Placental epithelial cell (primary cell): ENCODE results near the gene ZNF646. TPM values are rescaled to one million over a fixed set of nuclear protein-coding genes. Genes with fewer than 3 reads are reported as not detected.

Experiments used
- total RNA-seq: library from RNA; depleted of rRNA; stranded (reverse); fragments of >200 nt; gene quantifications from 2 replicates; pipeline ENCODE4 v1.2.3, GENCODE V29; 2012

ZNF646 gene, protein sequence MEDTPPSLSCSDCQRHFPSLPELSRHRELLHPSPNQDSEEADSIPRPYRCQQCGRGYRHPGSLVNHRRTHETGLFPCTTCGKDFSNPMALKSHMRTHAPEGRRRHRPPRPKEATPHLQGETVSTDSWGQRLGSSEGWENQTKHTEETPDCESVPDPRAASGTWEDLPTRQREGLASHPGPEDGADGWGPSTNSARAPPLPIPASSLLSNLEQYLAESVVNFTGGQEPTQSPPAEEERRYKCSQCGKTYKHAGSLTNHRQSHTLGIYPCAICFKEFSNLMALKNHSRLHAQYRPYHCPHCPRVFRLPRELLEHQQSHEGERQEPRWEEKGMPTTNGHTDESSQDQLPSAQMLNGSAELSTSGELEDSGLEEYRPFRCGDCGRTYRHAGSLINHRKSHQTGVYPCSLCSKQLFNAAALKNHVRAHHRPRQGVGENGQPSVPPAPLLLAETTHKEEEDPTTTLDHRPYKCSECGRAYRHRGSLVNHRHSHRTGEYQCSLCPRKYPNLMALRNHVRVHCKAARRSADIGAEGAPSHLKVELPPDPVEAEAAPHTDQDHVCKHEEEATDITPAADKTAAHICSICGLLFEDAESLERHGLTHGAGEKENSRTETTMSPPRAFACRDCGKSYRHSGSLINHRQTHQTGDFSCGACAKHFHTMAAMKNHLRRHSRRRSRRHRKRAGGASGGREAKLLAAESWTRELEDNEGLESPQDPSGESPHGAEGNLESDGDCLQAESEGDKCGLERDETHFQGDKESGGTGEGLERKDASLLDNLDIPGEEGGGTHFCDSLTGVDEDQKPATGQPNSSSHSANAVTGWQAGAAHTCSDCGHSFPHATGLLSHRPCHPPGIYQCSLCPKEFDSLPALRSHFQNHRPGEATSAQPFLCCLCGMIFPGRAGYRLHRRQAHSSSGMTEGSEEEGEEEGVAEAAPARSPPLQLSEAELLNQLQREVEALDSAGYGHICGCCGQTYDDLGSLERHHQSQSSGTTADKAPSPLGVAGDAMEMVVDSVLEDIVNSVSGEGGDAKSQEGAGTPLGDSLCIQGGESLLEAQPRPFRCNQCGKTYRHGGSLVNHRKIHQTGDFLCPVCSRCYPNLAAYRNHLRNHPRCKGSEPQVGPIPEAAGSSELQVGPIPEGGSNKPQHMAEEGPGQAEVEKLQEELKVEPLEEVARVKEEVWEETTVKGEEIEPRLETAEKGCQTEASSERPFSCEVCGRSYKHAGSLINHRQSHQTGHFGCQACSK (N-terminal part only)
- total RNA-seq, result 20.3 and 26.3 TPM in 2 replicates

DNA sequence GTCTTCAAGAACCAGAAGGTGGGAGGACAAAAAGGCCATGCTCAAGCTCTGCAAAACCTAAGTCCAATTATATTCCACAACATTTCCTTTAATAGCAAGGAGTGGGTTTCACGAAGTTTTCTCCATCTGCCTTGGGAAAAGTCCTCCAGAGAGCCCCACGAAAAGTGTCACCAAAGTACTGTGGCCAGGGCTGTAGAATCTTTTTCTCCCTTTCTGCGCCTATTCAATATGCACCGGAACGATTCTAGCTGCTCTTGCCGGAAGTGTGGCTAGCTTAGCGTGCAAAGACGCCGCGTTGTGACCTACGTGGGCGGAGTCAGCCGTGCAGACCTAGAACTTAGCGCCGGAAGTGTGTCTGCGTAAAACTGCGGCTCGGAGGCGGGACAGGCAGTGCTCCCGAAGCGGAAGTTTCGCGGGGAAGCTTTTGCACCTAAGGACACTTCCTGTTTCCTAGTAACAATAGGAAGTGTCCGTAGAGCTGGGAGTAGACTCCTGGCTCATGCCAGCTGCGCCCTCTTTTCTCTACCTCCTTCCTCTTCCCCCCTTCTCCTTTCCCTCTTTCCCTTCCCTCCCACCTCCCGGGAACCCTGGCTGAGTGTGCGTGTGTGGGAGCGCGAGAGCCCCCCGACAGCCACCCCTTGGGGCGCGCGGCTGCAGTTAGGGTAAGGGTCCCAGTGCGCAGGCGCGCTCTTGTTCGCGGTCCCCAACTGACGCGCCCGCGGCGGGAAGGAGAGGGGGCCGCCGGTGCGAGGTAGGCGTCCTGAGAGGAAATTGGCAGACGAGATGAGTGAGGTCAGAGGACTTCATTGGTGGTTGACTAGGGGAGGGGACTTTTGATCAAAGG lies at the start of gene ZNF646, which contains the start of gene ZNF668:
Gene ZNF646 (plus strand): TSS at position 453 of the 844 bp plus-strand sequence. CDS start 1,903 bp downstream, outside the sequence.
Gene ZNF668 (minus strand): TSS at position 271 of the 844 bp plus-strand sequence. CDS start 9,781 bp downstream, outside the sequence.

DNA sequence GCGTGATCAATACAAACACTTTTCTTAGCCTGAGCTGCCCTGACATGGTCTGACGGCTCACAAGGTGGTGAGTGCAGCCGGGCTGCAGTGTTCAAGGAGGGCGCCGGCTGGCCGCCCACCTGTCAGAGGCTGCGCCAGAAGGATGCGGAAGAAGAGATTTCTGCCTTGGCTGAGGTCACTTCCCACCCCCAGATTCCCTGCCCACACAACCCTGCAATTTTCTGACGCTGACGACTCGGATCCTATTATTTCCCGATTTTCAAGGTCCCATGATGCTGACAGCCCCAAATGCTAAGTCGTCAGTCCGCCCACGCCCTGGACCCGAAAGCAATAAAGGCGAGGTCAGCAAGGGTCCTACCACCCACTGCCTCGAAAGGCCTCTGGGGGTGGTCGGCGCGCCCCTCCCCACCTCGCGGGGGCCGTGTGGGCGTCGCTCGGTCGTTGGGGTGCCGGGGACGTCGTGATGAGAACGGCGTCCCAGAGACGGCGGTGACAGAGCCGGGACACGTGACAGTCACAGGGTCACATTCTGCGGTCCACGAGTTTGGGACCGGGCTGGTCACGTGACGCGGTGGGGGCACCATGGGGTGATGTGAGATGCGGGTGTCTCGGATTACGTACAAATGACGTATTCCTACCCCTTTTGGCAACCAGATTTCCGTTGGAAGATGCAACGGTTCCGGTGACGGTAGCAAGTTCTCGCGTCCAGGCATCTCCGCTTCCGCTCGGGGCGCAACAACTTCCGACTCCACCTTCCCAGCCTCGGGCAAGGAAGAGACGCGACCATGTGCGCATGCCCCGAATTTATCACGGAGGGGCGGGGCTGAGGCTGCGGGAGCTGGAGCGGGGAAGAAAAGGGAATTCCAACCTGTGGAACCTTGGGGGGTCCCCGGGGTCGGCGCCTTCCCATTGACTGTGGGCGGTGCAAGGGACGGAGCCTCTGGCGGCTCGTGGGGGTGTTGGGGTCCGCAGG lies 41.2 kb upstream of the ZNF646 start, which contains the start of gene STX4:
Gene STX4 (plus strand): TSS at position 823 of the 973 bp plus-strand sequence. CDS start 248 bp downstream, outside the sequence.

DNA sequence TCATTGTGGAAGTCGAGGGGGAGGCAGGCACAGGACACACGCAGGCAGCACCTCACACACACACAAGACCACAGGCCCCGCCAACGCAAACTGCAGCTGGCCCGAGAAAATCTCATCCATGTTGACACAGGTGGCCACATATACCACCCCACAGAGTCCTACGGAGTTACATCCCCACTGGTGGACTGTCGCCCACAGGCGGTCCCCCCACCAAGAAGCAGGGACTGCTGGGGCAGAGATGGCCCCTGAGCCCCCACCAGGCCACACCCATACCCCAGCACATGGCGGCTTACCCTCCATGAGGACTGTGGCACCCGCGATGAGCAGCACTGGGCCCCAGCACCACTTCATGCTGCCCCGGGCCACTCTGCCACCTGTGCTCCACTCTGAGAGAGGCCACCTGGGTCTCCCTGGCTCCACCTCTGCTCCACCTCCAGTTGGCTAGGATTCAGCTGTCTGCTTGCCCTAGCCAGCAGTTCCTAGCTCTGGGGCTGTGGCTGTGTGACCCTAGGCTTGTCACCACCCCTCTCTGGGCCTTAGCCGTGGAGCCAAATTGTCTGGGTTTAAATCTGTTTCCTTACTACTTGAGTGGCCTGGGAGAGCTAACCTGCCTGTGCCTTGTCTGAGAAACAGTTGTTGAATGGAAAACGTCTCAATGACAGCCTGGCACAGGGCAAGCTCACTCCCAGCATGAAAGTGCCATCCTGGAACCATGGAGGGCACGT lies 14.4 kb downstream of the ZNF646 start, which contains the start of gene PRSS53:
Gene PRSS53 (minus strand): TSS at position 485 of the 725 bp plus-strand sequence. CDS start 134 bp downstream, at position 351.

DNA sequence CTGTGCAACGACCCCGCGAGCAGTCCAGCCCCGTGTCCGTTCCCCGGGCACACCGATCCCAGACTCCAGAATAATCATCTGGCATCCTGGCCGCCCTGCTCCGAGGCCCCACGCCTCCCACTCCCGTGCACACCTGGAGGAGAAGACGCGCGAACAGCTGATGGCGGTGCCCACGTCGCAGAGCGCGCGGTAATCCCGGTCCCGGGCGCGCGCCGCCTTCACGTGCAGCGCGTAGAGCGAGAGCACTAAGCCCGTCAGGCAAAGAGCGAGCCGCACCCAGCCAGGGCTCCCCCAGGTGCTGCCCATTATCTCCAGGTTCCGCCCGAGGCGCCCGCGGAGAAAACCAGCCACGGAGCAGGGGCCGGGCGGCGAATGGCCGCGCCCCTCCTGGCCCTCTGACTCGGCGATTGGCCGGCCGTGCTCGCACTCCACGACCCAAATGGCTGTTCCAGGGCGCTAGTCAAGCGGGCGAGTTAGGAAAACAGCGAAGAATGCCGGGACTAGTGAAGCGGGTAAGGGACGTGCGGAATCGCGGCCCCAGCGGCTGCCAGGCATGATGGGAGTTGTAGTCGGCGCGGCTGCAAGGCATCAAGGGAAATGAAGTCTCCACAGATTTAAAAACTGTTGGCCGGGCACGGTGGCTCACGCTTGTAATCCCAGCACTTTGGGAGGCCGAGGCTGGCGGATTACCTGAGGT lies 20.4 kb downstream of the ZNF646 start, which contains the start of gene VKORC1:
Gene VKORC1 (minus strand): TSS at position 374 of the 697 bp plus-strand sequence. CDS start 68 bp downstream, at position 306.

DNA sequence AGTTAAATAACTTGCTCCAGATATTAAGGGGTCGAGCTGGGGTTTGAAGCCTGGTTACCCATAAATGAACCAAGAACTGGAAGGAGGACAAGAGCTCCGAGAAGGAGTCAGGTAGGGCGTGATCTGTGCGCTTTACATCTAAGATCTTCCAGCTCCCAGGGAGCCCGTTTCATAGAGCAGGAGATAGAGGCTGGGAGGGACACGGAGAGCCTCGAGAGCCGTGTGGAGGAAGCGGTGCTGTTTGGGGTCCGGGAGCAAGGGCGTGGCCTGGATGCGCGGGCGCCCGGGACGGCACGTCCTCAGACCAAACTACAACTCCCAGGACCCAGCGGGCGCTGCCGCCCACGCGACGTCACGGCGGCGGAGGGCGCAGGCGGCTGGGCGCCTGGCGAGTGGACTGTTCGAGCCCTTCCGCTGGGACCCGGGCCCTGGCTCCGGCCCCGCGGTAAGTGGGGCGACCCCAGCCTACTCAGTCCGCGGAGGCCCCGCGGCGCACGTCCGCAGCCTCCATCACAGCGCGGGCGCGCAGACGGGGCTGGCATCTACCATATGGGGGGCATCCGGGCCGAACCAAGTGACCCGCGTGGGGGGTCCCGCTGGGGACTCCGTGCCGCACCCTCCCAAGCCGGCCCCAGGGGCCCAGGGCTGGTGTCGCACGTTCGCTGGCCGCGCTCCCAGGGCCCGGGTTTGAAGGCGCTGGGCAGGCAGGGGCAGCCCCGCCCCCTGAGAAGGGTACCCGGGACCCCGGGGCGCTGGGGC lies 34.0 kb downstream of the ZNF646 start, which contains the start of gene BCKDK:
Gene BCKDK (plus strand): TSS at position 352 of the 759 bp plus-strand sequence. CDS start 838 bp downstream, outside the sequence.

DNA sequence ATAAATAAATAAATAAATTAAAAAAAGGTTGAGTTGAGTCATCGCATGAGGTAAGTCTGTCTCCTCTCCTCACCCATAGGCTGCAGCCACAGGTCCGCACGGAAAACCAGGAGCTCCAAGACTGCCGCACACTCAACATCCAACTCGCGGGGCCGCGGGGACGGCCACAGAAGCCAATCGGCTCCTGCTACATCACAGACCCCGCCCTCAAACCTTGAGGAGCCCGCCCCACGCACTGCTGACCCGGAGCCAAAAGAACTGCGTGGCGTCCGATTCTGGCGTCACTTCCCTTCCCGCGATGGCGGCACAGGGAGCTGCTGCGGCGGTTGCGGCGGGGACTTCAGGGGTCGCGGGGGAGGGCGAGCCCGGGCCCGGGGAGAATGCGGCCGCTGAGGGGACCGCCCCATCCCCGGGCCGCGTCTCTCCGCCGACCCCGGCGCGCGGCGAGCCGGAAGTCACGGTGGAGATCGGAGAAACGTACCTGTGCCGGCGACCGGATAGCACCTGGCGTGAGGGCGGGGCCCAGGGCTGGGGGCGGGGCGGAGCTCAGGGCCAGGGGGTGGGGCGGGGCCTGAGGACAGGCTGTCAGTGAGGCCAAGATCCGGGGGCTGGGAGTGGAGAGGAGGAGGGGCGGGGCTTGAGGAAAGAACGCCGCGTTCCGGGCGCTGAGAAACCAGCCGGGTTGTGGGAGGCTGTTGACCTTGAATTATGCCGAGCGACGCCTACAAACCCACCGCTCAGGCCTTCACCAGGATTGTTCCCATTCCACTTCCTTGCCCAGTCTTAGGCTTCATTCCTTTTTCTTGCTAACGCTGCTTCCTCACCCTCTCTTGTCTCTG lies 43.4 kb downstream of the ZNF646 start, which contains the start of gene KAT8:
Gene KAT8 (plus strand): TSS at position 281 of the 839 bp plus-strand sequence. CDS start 18 bp downstream, at position 299.

Other genes starting within 250 kb of the ZNF646 start
- gene BCL7C, start 180.3 kb upstream of the ZNF646 start, total RNA-seq, result 42.0 and 53.0 TPM in 2 replicates
- gene CTF1, start 177.8 kb upstream of the ZNF646 start, total RNA-seq, result 4.9 and 7.5 TPM in 2 replicates
- gene FBXL19, start 150.8 kb upstream of the ZNF646 start, total RNA-seq, result 28.7 and 33.4 TPM in 2 replicates
- gene ORAI3, start 125.4 kb upstream of the ZNF646 start, total RNA-seq, result 49.3 and 69.9 TPM in 2 replicates
- gene SETD1A, start 116.7 kb upstream of the ZNF646 start, total RNA-seq, result 4.7 and 5.0 TPM in 2 replicates
- 13.7 and 16.5 TPM in 2 replicates for gene HSD3B7, start 89.2 kb upstream of the ZNF646 start, total RNA-seq
- gene STX1B, start 63.8 kb upstream of the ZNF646 start, total RNA-seq, result 1.5 and 2.0 TPM in 2 replicates
- 26.8 and 35.3 TPM in 2 replicates for gene STX4, start 40.9 kb upstream of the ZNF646 start, total RNA-seq
- 21.2 and 37.3 TPM in 2 replicates for gene ZNF668, start 182 bp upstream of the ZNF646 start, total RNA-seq
- gene PRSS53, start 14.5 kb downstream of the ZNF646 start, total RNA-seq, result 3.1 and 3.8 TPM in 2 replicates
- gene VKORC1, start 20.4 kb downstream of the ZNF646 start, total RNA-seq, result 60.9 and 83.2 TPM in 2 replicates
- gene BCKDK, start 34.0 kb downstream of the ZNF646 start, total RNA-seq, result 40.8 and 43.4 TPM in 2 replicates
- 28.3 and 31.0 TPM in 2 replicates for gene KAT8, start 43.2 kb downstream of the ZNF646 start, total RNA-seq
- 66.0 and 67.9 TPM in 2 replicates for gene PRSS8, start 61.3 kb downstream of the ZNF646 start, total RNA-seq
- gene PRSS36, start 75.6 kb downstream of the ZNF646 start, total RNA-seq, result 2.5 and 4.3 TPM in 2 replicates
- gene FUS, start 105.7 kb downstream of the ZNF646 start, total RNA-seq, result 48.7 and 60.4 TPM in 2 replicates
- 51.5 and 95.4 TPM in 2 replicates for gene PYCARD, start 128.3 kb downstream of the ZNF646 start, total RNA-seq
- not detected in 2 replicates for gene TRIM72, start 139.7 kb downstream of the ZNF646 start, total RNA-seq
- gene PYDC1, start 142.7 kb downstream of the ZNF646 start, total RNA-seq, result not detected in 2 replicates
- under 0.01 TPM in 1 of 2 replicates, not detected in the other for gene ITGAM, start 185.6 kb downstream of the ZNF646 start, total RNA-seq